Lung (tissue), 13 donors: Measurements from ENCODE around the gene IFNA21. TPM values are rescaled to one million over a fixed set of nuclear protein-coding genes. Genes with fewer than 3 reads are reported as not detected.
A peak's percentile ranks its signal among the peaks of the same experiment; 100 is the strongest.

Experiments used
- ATAC-seq: fragments of 200-7000 bp; cut with Tn5 transposase; one replicate; pipeline ENCODE4 v1.9.1; 2020; ENCODE audit warnings: moderate number of reproducible peaks; ENCODE audit not compliant: insufficient read depth, low FRiP score
- DNase-seq, 3 donors: peaks; one replicate each; pipeline ENCODE4 v3.0.0-alpha.2; 2013 to 2017
- H3K27ac ChIP-seq, 2 donors: one replicate each; pipeline ENCODE4 v1.5.1; 2013; ENCODE audit warnings: mild to moderate bottlenecking in 2 of 2, moderate library complexity in 2 of 2, control low read depth in 1 of 2, inconsistent platforms in 1 of 2, low read depth in 1 of 2, low read length in 1 of 2
- H3K27me3 ChIP-seq, 3 donors: one replicate each; pipeline ENCODE4 v1.5.1; 2013; ENCODE audit warnings: low read length in 2 of 3; ENCODE audit not compliant: control insufficient read depth in 3 of 3, insufficient read depth in 3 of 3
- H3K36me3 ChIP-seq, 4 donors: one replicate each; pipeline ENCODE4 v1.5.1; 2013; ENCODE audit warnings: low read length in 4 of 4, mild to moderate bottlenecking in 1 of 4, moderate library complexity in 1 of 4; ENCODE audit not compliant: control insufficient read depth in 4 of 4, insufficient read depth in 4 of 4
- H3K4me1 ChIP-seq, 5 donors: one replicate each; pipeline ENCODE4 v1.5.1; 2013; ENCODE audit warnings: low read length in 5 of 5, mild to moderate bottlenecking in 2 of 5, moderate library complexity in 1 of 5; ENCODE audit not compliant: control insufficient read depth in 5 of 5, insufficient read depth in 5 of 5
- H3K4me3 ChIP-seq: one replicate; pipeline ENCODE4 v1.5.1; 2013; ENCODE audit warnings: mild to moderate bottlenecking, control low read depth, moderate library complexity
- H3K9ac ChIP-seq, 2 donors: one replicate each; pipeline ENCODE4 v1.5.1; 2013; ENCODE audit warnings: low read length in 2 of 2, control low read depth in 1 of 2; ENCODE audit not compliant: insufficient read depth in 1 of 2
- H3K9me3 ChIP-seq, 4 donors: one replicate each; pipeline ENCODE4 v1.5.1; 2013; ENCODE audit warnings: low read length in 3 of 4, mild to moderate bottlenecking in 1 of 4, moderate library complexity in 1 of 4; ENCODE audit not compliant: control insufficient read depth in 4 of 4, insufficient read depth in 3 of 4
- WGBS, 2 donors: extraction: QIAGEN DNeasy Blood & Tissue Kit; methylation state at CpG; one replicate each; pipeline ENCODE4 v1.1.7; 2013; 5-methylcytosine and 5-hydroxymethylcytosine counted together
- polyA plus RNA-seq, 2 donors: library from polyadenylated mRNA; stranded (reverse); fragments of 200-250 nt; gene quantifications; one replicate each; pipeline ENCODE4 v1.2.1, GENCODE V29; 2013
- small RNA-seq: library from RNA; depleted of rRNA; stranded (forward); fragments of <200 nt; gene quantifications from one replicate; pipeline ENCODE3, GENCODE V24; 2014; ENCODE audit warnings: low replicate concordance
- total RNA-seq, 2 donors: library from RNA; depleted of rRNA in 1 of 2; stranded (reverse); fragments of >200 nt in 1 of 2; gene quantifications; one replicate each; pipeline ENCODE4 v1.2.1, GENCODE V29; 2014 to 2021
- TF ChIP-seq, protein P1 (sequence below): IDR thresholded peaks from 2 replicates; pipeline ENCODE4 v1.5.1; 2012; ENCODE audit warnings: mild to moderate bottlenecking; ENCODE audit errors: control extremely low read depth, extremely low read depth
- donor health status: control.
- donor health status: control.
- donor health status: Bipolar disorder and iron deficiency.
- donor health status: healthy.
- donor health status: DM: yes; HTN: yes; CAD: no.

Gene IFNA21
- total and polyA plus RNA-seq, 4 donors: not detected

DNA sequence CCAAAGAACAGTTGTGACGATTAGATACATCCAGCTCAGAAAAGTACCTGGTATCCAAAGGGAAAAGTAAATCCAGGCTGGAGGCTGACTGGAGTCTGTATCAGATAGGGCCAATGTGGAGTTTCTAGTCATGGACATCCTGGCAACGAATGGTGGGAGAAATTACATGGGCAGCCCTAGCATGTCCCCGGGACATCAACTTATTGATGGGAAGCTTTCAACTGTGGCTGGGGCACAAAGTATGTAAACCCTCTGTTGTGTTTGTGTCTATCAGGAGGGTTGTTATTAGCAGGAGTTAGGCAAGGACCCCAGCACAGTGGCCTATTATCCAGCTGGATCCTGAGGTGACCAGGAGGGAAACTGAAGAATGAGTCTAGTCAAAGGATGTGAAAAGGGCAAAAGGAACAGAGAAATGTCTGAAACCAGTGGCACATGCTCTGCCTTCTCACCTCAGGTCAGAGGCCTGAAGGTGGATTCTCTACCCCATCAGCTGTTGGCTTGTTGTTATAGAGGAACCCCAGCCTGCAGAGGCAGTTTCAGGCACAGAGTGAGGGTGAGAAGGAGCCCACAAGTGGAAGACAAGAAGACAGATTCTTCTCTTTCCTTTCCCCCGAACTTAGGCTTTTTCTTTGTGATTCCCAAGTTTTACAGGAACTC is 44.7 kb downstream of the IFNA21 start:
- ATAC-seq (no peak), DNase-seq (no peak)
- WGBS, 2 donors: 95 to 97% methylated on average over 4 of the region's 4 CpGs
- TF ChIP-seq, protein P1, sequence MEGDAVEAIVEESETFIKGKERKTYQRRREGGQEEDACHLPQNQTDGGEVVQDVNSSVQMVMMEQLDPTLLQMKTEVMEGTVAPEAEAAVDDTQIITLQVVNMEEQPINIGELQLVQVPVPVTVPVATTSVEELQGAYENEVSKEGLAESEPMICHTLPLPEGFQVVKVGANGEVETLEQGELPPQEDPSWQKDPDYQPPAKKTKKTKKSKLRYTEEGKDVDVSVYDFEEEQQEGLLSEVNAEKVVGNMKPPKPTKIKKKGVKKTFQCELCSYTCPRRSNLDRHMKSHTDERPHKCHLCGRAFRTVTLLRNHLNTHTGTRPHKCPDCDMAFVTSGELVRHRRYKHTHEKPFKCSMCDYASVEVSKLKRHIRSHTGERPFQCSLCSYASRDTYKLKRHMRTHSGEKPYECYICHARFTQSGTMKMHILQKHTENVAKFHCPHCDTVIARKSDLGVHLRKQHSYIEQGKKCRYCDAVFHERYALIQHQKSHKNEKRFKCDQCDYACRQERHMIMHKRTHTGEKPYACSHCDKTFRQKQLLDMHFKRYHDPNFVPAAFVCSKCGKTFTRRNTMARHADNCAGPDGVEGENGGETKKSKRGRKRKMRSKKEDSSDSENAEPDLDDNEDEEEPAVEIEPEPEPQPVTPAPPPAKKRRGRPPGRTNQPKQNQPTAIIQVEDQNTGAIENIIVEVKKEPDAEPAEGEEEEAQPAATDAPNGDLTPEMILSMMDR: no peak
- Histone ChIP-seq H3K4me1 (no peaks in the 10 kb centered on the region), H3K27ac (no peak overlapping the region), H3K9ac (no peak overlapping the region), H3K4me3 (no peak overlapping the region), H3K27me3 (no peaks in the 10 kb centered on the region), H3K9me3 (no peaks in the 10 kb centered on the region), H3K36me3 (no peaks in the 10 kb centered on the region)

DNA sequence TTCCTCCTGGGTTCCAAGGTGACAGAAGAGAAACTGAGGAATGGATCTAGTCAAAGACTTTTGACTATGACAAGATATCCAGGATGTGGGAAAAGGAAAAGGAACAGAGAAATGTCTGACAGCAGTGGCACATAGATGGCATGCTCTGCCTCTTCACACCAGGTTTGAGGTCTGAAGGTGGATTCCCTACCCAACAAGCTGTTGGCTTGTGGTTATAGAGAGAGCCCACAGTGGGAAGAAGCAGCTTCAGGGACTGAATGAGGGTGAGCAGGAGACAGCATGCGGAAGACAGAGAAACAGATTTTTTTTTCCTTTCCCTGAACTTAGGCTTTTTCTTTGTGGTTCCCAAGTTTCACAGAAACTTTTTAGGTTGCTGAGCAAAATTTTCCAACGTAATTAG is 45.4 kb downstream of the IFNA21 start:
- TF ChIP-seq, protein P1: no peak
- Histone ChIP-seq H3K4me1 (no peaks in the 10 kb centered on the region), H3K27me3 (no peaks in the 10 kb centered on the region), H3K36me3 (no peaks in the 10 kb centered on the region), H3K9me3 (no peaks in the 10 kb centered on the region), H3K4me3 (no peak overlapping the region), H3K27ac (no peak overlapping the region), H3K9ac (no peak overlapping the region)
- DNase-seq (no peak), ATAC-seq (no peak)
- 92 to 94% methylated on average over 2 of the region's 2 CpGs for WGBS, 2 donors

DNA sequence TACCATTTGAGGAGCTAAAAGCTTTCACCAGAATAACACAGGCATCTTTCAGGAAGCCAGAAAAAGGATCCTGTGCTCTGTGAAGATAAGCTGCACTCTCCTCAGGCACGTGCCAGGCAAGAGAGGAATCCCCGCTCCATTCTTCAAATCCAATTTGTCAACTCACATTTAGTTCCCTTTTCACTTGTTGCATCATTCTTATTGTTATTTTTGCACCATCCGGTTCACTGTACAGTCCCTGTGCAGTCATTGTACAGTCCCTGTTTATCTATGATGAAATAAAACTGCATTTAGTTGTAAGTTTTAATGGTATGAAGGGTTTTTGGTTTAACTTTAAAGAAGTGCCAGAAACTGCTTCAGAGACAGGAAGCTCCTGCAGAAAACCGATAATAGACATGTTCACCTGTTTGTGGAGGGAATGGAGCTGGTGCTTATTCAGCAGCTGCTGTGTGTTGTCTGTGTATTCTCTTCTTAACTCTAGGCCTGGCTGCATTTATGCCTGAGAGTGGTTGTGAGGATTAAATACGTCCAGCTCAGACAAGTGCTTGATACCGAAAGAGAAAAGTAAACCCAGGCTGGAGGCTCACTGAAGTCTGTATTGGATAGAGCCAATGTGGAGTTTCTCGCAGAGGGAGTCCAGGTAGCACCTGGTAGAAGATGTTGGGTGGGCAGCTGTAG is 47.2 kb downstream of the IFNA21 start:
- Histone ChIP-seq H3K4me3 (no peak overlapping the region), H3K27me3 (no peaks in the 10 kb centered on the region), H3K9ac (no peak overlapping the region), H3K4me1 (peaks cover 0 to under 1% (median 0%) of the 10 kb centered on the region in 5 donors), H3K27ac (no peak overlapping the region), H3K9me3 (no peaks in the 10 kb centered on the region), H3K36me3 (no peaks in the 10 kb centered on the region)
- DNase-seq (peak in 2 of 3 donors; percentile 11 to 29), ATAC-seq (no peak)
- TF ChIP-seq, protein P1: no peak
- 25 to 39% methylated on average over 7 of the region's 7 CpGs for WGBS, 2 donors

Small RNAs within 50 kb of the gene (small RNA-seq; reads per million reads assigned to genes)
- not detected for gene RF00019

Other genes with a start within 250 kb of the IFNA21 start
- 10 to 100 TPM in 1 of 2 donors, 1 to 10 TPM in 1; 5.3 to 15.2 TPM for gene HACD4, start 135.0 kb downstream of the IFNA21 start, total RNA-seq
- 1 to 10 TPM; 2.7 to 4.3 TPM for gene HACD4, start 135.0 kb downstream of the IFNA21 start, polyA plus RNA-seq
- not detected for gene IFNB1, start 88.7 kb downstream of the IFNA21 start, total RNA-seq
- gene IFNB1, start 88.7 kb downstream of the IFNA21 start, polyA plus RNA-seq: under 1 TPM in 1 of 2 donors, not detected in 1; 0.05 TPM
- not detected for gene IFNW1, start 24.8 kb downstream of the IFNA21 start, total RNA-seq
- gene IFNW1, start 24.8 kb downstream of the IFNA21 start, polyA plus RNA-seq: not detected
- gene IFNA4, start 20.9 kb upstream of the IFNA21 start, total RNA-seq: not detected
- gene IFNA4, start 20.9 kb upstream of the IFNA21 start, polyA plus RNA-seq: not detected
- gene IFNA7, start 35.5 kb upstream of the IFNA21 start, total RNA-seq: not detected
- gene IFNA7, start 35.5 kb upstream of the IFNA21 start, polyA plus RNA-seq: not detected
- not detected for gene IFNA10, start 40.5 kb upstream of the IFNA21 start, total RNA-seq
- not detected for gene IFNA10, start 40.5 kb upstream of the IFNA21 start, polyA plus RNA-seq
- not detected for gene IFNA16, start 50.7 kb upstream of the IFNA21 start, total RNA-seq
- gene IFNA16, start 50.7 kb upstream of the IFNA21 start, polyA plus RNA-seq: not detected
- not detected for gene IFNA17, start 61.6 kb upstream of the IFNA21 start, total RNA-seq
- gene IFNA17, start 61.6 kb upstream of the IFNA21 start, polyA plus RNA-seq: not detected
- gene IFNA14, start 73.3 kb upstream of the IFNA21 start, total RNA-seq: not detected
- gene IFNA14, start 73.3 kb upstream of the IFNA21 start, polyA plus RNA-seq: not detected
- under 1 TPM in 1 of 2 donors, not detected in 1; 0.28 TPM for gene IFNA5, start 138.7 kb upstream of the IFNA21 start, total RNA-seq
- under 1 TPM in 1 of 2 donors, not detected in 1; 0.12 TPM for gene IFNA5, start 138.7 kb upstream of the IFNA21 start, polyA plus RNA-seq
- gene KLHL9, start 168.7 kb upstream of the IFNA21 start, total RNA-seq: 10 to 100 TPM; 21.0 to 39.0 TPM
- 10 to 100 TPM in 1 of 2 donors, 1 to 10 TPM in 1; 6.5 to 10.5 TPM for gene KLHL9, start 168.7 kb upstream of the IFNA21 start, polyA plus RNA-seq
- gene IFNA6, start 184.2 kb upstream of the IFNA21 start, total RNA-seq: not detected
- not detected for gene IFNA6, start 184.2 kb upstream of the IFNA21 start, polyA plus RNA-seq
- gene IFNA13, start 201.4 kb upstream of the IFNA21 start, total RNA-seq: not detected
- not detected for gene IFNA13, start 201.4 kb upstream of the IFNA21 start, polyA plus RNA-seq
- not detected for gene IFNA2, start 218.7 kb upstream of the IFNA21 start, total RNA-seq
- not detected for gene IFNA2, start 218.7 kb upstream of the IFNA21 start, polyA plus RNA-seq
- not detected for gene IFNA8, start 242.5 kb upstream of the IFNA21 start, total RNA-seq
- not detected for gene IFNA8, start 242.5 kb upstream of the IFNA21 start, polyA plus RNA-seq